K562 treated with DMSO at 1 percent for 24 hours (cell line): ENCODE results near the gene C4orf36. TPM values are rescaled to one million over a fixed set of nuclear protein-coding genes. Genes with fewer than 3 reads are reported as not detected.

Experiments used
- total RNA-seq: library from RNA; unstranded; fragments of 300-600 nt; gene quantifications from 2 replicates; pipeline ENCODE4 v1.2.3, GENCODE V29; 2022; ENCODE audit warnings: low read depth; ENCODE audit not compliant: insufficient read depth

The C4orf36 gene
- not detected in 2 replicates for total RNA-seq

GRCh38 chr4:86891762-86892635 lies at the start of gene C4orf36:
Gene C4orf36, minus strand, starts transcription at chr4:86892422. Its CDS starts 902 bp downstream, at chr4:86891520.

GRCh38 chr4:86934771-86935565 lies 42.7 kb upstream of the C4orf36 start, which contains the start of gene AFF1:
Gene AFF1, plus strand, starts transcription at chr4:86935011. Its CDS starts 13,523 bp downstream, at chr4:86948534.

GRCh38 chr4:86848732-86849619 lies 43.2 kb downstream of the C4orf36 start, which contains the start of gene SLC10A6:
Gene SLC10A6, minus strand, starts transcription at chr4:86849384. Its CDS starts 269 bp downstream, at chr4:86849115.

Other genes starting within 250 kb of the C4orf36 start
- not detected in 2 replicates for gene SLC10A6, start 43.0 kb downstream of the C4orf36 start, total RNA-seq
- 10.4 and 14.7 TPM in 2 replicates for gene AFF1, start 42.6 kb upstream of the C4orf36 start, total RNA-seq